Smooth muscle cell (in vitro differentiated cells): ENCODE measurements around the gene TNFAIP8. TPM values are rescaled to one million over a fixed set of nuclear protein-coding genes. Genes with fewer than 3 reads are reported as not detected.

ENCODE experiments used
- DNase-seq: peaks from one replicate; lab custom pipeline; 2025; ENCODE audit not compliant: unreplicated experiment; lab: John Stamatoyannopoulos, UW
- H2AFZ ChIP-seq: fragments of 200-600 bp; sonication (generic); 2 replicates; pipeline ENCODE4 v1.6.0; 2016; ENCODE audit warnings: antibody characterized with exemption, low read depth, mild to moderate bottlenecking
- H3F3A ChIP-seq: fragments of 200-600 bp; sonication (generic); 2 replicates; pipeline ENCODE4 v1.6.0; 2017; ENCODE audit warnings: antibody characterized with exemption, low read depth
- H3K27ac ChIP-seq: fragments of 200-600 bp; sonication (generic); 2 replicates; pipeline ENCODE4 v1.5.1; 2016; ENCODE audit warnings: low read depth, mild to moderate bottlenecking
- H3K27me3 ChIP-seq: fragments of 200-600 bp; sonication (generic); 2 replicates; pipeline ENCODE4 v1.6.1; 2016; ENCODE audit warnings: low read depth, mild to moderate bottlenecking
- H3K36me3 ChIP-seq: fragments of 200-600 bp; sonication (generic); 2 replicates; pipeline ENCODE4 v1.5.1; 2016; ENCODE audit warnings: low read depth
- H3K4me1 ChIP-seq: fragments of 200-600 bp; sonication (generic); 2 replicates; pipeline ENCODE4 v1.5.1; 2016; ENCODE audit warnings: low read depth
- H3K4me2 ChIP-seq: fragments of 200-600 bp; sonication (generic); 2 replicates; pipeline ENCODE4 v1.6.0; 2016; ENCODE audit warnings: mild to moderate bottlenecking
- H3K4me3 ChIP-seq: fragments of 200-600 bp; sonication (generic); 2 replicates; pipeline ENCODE4 v1.5.1; 2016; ENCODE audit warnings: mild to moderate bottlenecking
- H3K79me2 ChIP-seq: fragments of 200-600 bp; sonication (generic); 2 replicates; pipeline ENCODE4 v1.6.0; 2016; ENCODE audit warnings: low read depth, mild to moderate bottlenecking
- H3K9ac ChIP-seq: fragments of 200-600 bp; sonication (generic); 2 replicates; pipeline ENCODE4 v1.6.0; 2016; ENCODE audit warnings: low read depth
- H3K9me3 ChIP-seq: fragments of 200-600 bp; sonication (generic); replicated peaks from 2 replicates; pipeline ENCODE4 v1.5.1; 2016; ENCODE audit warnings: low read depth
- H4K20me1 ChIP-seq: fragments of 200-600 bp; sonication (generic); 2 replicates; pipeline ENCODE4 v1.6.0; 2016; ENCODE audit warnings: low read depth
- WGBS: methylation state at CpG from one replicate; pipeline ENCODE4 v1.1.7; 2016; ENCODE audit warnings: low lambda C conversion rate; 5-methylcytosine and 5-hydroxymethylcytosine counted together
- polyA plus RNA-seq: library from polyadenylated mRNA; unstranded; fragments of >200 nt; fragmentation: Nextera tagmentation; extraction: Ambion mirVana; gene quantifications from 2 replicates; pipeline ENCODE4 v1.2.1, GENCODE V29; 2016
- total RNA-seq: library from RNA; depleted of rRNA; stranded (reverse); fragments of >200 nt; gene quantifications from 2 replicates; pipeline ENCODE4 v1.2.3, GENCODE V29; 2014
- TF ChIP-seq, protein P1 (sequence below): fragments of 200-600 bp; sonication (generic); IDR thresholded peaks from 2 replicates; pipeline ENCODE4 v1.5.1; 2017; ENCODE audit warnings: borderline replicate concordance, mild to moderate bottlenecking, antibody characterized with exemption; ENCODE audit not compliant: insufficient read depth, poor library complexity, severe bottlenecking

The TNFAIP8 gene
- total and polyA plus RNA-seq, 2 experiments from 2014 or later, result 15.7 to 81.2 TPM

GRCh38 chr5:119331566-119332095 is 24.2 kb upstream of the TNFAIP8 start:
- no peak overlapping the region for H3K4me2 ChIP-seq
- peaks cover 55% of the 10 kb centered on the region for H3K79me2 ChIP-seq
- no peaks in the 10 kb centered on the region for H3K9me3 ChIP-seq
- TF ChIP-seq, protein P1, sequence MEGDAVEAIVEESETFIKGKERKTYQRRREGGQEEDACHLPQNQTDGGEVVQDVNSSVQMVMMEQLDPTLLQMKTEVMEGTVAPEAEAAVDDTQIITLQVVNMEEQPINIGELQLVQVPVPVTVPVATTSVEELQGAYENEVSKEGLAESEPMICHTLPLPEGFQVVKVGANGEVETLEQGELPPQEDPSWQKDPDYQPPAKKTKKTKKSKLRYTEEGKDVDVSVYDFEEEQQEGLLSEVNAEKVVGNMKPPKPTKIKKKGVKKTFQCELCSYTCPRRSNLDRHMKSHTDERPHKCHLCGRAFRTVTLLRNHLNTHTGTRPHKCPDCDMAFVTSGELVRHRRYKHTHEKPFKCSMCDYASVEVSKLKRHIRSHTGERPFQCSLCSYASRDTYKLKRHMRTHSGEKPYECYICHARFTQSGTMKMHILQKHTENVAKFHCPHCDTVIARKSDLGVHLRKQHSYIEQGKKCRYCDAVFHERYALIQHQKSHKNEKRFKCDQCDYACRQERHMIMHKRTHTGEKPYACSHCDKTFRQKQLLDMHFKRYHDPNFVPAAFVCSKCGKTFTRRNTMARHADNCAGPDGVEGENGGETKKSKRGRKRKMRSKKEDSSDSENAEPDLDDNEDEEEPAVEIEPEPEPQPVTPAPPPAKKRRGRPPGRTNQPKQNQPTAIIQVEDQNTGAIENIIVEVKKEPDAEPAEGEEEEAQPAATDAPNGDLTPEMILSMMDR, result no peak
- no peaks in the 10 kb centered on the region for H3K36me3 ChIP-seq
- H3F3A ChIP-seq, result peaks cover 22% of the 10 kb centered on the region
- 80% methylated on average over 3 of the region's 3 CpGs for WGBS
- peaks cover 5% of the 10 kb centered on the region for H4K20me1 ChIP-seq
- H3K27me3 ChIP-seq, result no peaks in the 10 kb centered on the region
- H3K27ac ChIP-seq, result peak overlapping the region; percentile 97
- H3K4me3 ChIP-seq, result no peak overlapping the region
- H3K9ac ChIP-seq, result peak overlapping the region; percentile 7
- peaks cover 24% of the 10 kb centered on the region for H3K4me1 ChIP-seq
- no peak overlapping the region for H2AFZ ChIP-seq
- DNase-seq, result no peak

DNA sequence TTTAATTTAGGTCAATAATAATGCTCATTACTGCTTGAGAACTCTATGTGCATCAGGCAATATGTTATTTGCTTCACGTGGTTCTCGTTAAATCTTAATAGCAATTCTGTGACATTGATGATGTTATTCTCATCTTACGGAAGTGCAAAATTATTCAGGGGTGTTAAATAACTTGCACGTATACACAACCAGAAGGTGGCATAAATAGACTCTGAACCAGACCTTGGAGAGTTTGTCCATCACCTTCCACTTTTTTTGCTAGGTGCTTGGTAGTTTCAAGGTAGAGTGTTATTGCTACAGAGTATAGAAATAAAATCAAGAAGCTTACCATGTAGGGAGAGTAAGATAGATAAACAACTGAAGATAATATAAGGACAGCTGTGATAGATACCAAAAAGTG is 23.6 kb upstream of the TNFAIP8 start:
- H3K9me3 ChIP-seq, result no peaks in the 10 kb centered on the region
- TF ChIP-seq, protein P1, result no peak
- no peak overlapping the region for H2AFZ ChIP-seq

GRCh38 chr5:119332978-119333401 is 22.8 kb upstream of the TNFAIP8 start:
- no peaks in the 10 kb centered on the region for H3K27me3 ChIP-seq
- peaks cover 19% of the 10 kb centered on the region for H3K4me1 ChIP-seq
- peaks cover 57% of the 10 kb centered on the region for H3K79me2 ChIP-seq
- peaks cover 5% of the 10 kb centered on the region for H4K20me1 ChIP-seq
- H3K4me3 ChIP-seq, result no peak overlapping the region
- H3F3A ChIP-seq, result peaks cover 22% of the 10 kb centered on the region
- TF ChIP-seq, protein P1, result no peak
- H3K27ac ChIP-seq, result peak overlapping the region; percentile 97
- peak overlapping the region; percentile 76 for H3K4me2 ChIP-seq
- no peak for DNase-seq
- H2AFZ ChIP-seq, result no peak overlapping the region
- 84% methylated on average over 4 of the region's 4 CpGs for WGBS
- H3K36me3 ChIP-seq, result no peaks in the 10 kb centered on the region
- no peaks in the 10 kb centered on the region for H3K9me3 ChIP-seq
- no peak overlapping the region for H3K9ac ChIP-seq

More for the DNA sequence above, 23.6 kb upstream of the TNFAIP8 start:
- H3K4me3 ChIP-seq, result no peak overlapping the region
- H3K79me2 ChIP-seq, result peaks cover 55% of the 10 kb centered on the region
- peaks cover 5% of the 10 kb centered on the region for H4K20me1 ChIP-seq
- 85% methylated on average over 4 of the region's 4 CpGs for WGBS
- peaks cover 22% of the 10 kb centered on the region for H3F3A ChIP-seq
- H3K4me2 ChIP-seq, result no peak overlapping the region
- H3K9ac ChIP-seq, result no peak overlapping the region
- H3K4me1 ChIP-seq, result peaks cover 24% of the 10 kb centered on the region
- no peaks in the 10 kb centered on the region for H3K27me3 ChIP-seq
- no peak for DNase-seq
- no peaks in the 10 kb centered on the region for H3K36me3 ChIP-seq
- peak overlapping the region; percentile 97 for H3K27ac ChIP-seq

GRCh38 chr5:119333421-119333851 is 22.4 kb upstream of the TNFAIP8 start:
- H4K20me1 ChIP-seq, result peaks cover 5% of the 10 kb centered on the region
- TF ChIP-seq, protein P1, result no peak
- H3K27ac ChIP-seq, result peak overlapping the region; percentile 97
- H3K4me2 ChIP-seq, result peak overlapping the region; percentile 76
- H3K4me1 ChIP-seq, result peaks cover 15% of the 10 kb centered on the region
- H3K4me3 ChIP-seq, result peak overlapping the region; percentile 7
- peak overlapping the region; percentile 64 for H3K9ac ChIP-seq
- no peak for DNase-seq
- no peaks in the 10 kb centered on the region for H3K36me3 ChIP-seq
- no peak overlapping the region for H2AFZ ChIP-seq
- no peaks in the 10 kb centered on the region for H3K27me3 ChIP-seq
- WGBS, result 30% methylated on average over 5 of the region's 5 CpGs
- peaks cover 60% of the 10 kb centered on the region for H3K79me2 ChIP-seq
- H3K9me3 ChIP-seq, result no peaks in the 10 kb centered on the region
- peaks cover 22% of the 10 kb centered on the region for H3F3A ChIP-seq
